Measurements from ENCODE around the gene USP3.

The USP3 gene

GRCh38 chr15:63539521-63539920 lies 35.1 kb downstream of the USP3 start:
- Histone ChIP-seq H3K4me3 (ENCODE audit: low read length, poor library complexity, severe bottlenecking) (no peak overlapping the region), H3K9ac (ENCODE audit: low read depth, low read length, poor library complexity, severe bottlenecking) (no peak overlapping the region), H3K4me2 (ENCODE audit: low read depth, low read length, poor library complexity, severe bottlenecking) (no peak overlapping the region), H3F3A (ENCODE audit: low read depth) (no peaks in the 10 kb centered on the region), H3K9me3 (ENCODE audit: insufficient read depth, low read depth, low read length) (no peaks in the 10 kb centered on the region), H3K79me2 (ENCODE audit: insufficient read depth, low read length) (peaks cover 66% of the 10 kb centered on the region), H3K27me3 (ENCODE audit: insufficient read depth, low read length, poor library complexity, severe bottlenecking) (no peaks in the 10 kb centered on the region), H3K36me3 (ENCODE audit: insufficient read depth, low read length) (peaks cover 40% of the 10 kb centered on the region), H3K9me2 (replicated peaks; ENCODE audit: low read depth, low read length) (no peaks in the 10 kb centered on the region), H2AFZ (ENCODE audit: low read length) (no peak overlapping the region), H4K20me1 (ENCODE audit: insufficient read depth, low read length, poor library complexity, severe bottlenecking) (peaks cover 34% of the 10 kb centered on the region), H3K4me1 (ENCODE audit: insufficient read depth, low read length, poor library complexity, severe bottlenecking) (peaks cover 21% of the 10 kb centered on the region)
- TF ChIP-seq EZH2phosphoT487 (IDR thresholded peaks at IDR 0.05; ENCODE audit: borderline replicate concordance): no peak
- no peak for TF ChIP-seq CTCF (conservative IDR thresholded peaks at IDR 0.05; ENCODE audit: low read length)

- Histone ChIP-seq H2AFZ (ENCODE audit: low read length) (no peak overlapping the region), H3K4me2 (ENCODE audit: low read depth, low read length, poor library complexity, severe bottlenecking) (no peak overlapping the region), H3F3A (ENCODE audit: low read depth) (no peaks in the 10 kb centered on the region), H3K27me3 (ENCODE audit: insufficient read depth, low read length, poor library complexity, severe bottlenecking) (no peaks in the 10 kb centered on the region), H3K79me2 (ENCODE audit: insufficient read depth, low read length) (peaks cover 69% of the 10 kb centered on the region), H3K9ac (ENCODE audit: low read depth, low read length, poor library complexity, severe bottlenecking) (no peak overlapping the region), H3K36me3 (ENCODE audit: insufficient read depth, low read length) (peaks cover 40% of the 10 kb centered on the region), H4K20me1 (ENCODE audit: insufficient read depth, low read length, poor library complexity, severe bottlenecking) (peaks cover 39% of the 10 kb centered on the region), H3K9me3 (ENCODE audit: insufficient read depth, low read depth, low read length) (no peaks in the 10 kb centered on the region), H3K4me3 (ENCODE audit: low read length, poor library complexity, severe bottlenecking) (no peak overlapping the region), H3K9me2 (replicated peaks; ENCODE audit: low read depth, low read length) (no peaks in the 10 kb centered on the region), H3K4me1 (ENCODE audit: insufficient read depth, low read length, poor library complexity, severe bottlenecking) (peaks cover 26% of the 10 kb centered on the region)
- no peak for TF ChIP-seq CTCF (conservative IDR thresholded peaks at IDR 0.05; ENCODE audit: low read length)
- TF ChIP-seq EZH2phosphoT487 (IDR thresholded peaks at IDR 0.05; ENCODE audit: borderline replicate concordance): no peak
Observed at GRCh38 chr15:63539998-63540397, 35.6 kb downstream of the USP3 start.

GRCh38 chr15:63540449-63540848 lies 36.1 kb downstream of the USP3 start:
- Histone ChIP-seq H3F3A (ENCODE audit: low read depth) (no peaks in the 10 kb centered on the region), H3K27me3 (ENCODE audit: insufficient read depth, low read length, poor library complexity, severe bottlenecking) (no peaks in the 10 kb centered on the region), H3K9ac (ENCODE audit: low read depth, low read length, poor library complexity, severe bottlenecking) (no peak overlapping the region), H3K9me3 (ENCODE audit: insufficient read depth, low read depth, low read length) (no peaks in the 10 kb centered on the region), H2AFZ (ENCODE audit: low read length) (no peak overlapping the region), H3K79me2 (ENCODE audit: insufficient read depth, low read length) (peaks cover 68% of the 10 kb centered on the region), H4K20me1 (ENCODE audit: insufficient read depth, low read length, poor library complexity, severe bottlenecking) (peaks cover 42% of the 10 kb centered on the region), H3K36me3 (ENCODE audit: insufficient read depth, low read length) (peaks cover 42% of the 10 kb centered on the region), H3K4me3 (ENCODE audit: low read length, poor library complexity, severe bottlenecking) (no peak overlapping the region), H3K4me2 (ENCODE audit: low read depth, low read length, poor library complexity, severe bottlenecking) (no peak overlapping the region), H3K9me2 (replicated peaks; ENCODE audit: low read depth, low read length) (no peaks in the 10 kb centered on the region), H3K4me1 (ENCODE audit: insufficient read depth, low read length, poor library complexity, severe bottlenecking) (peaks cover 31% of the 10 kb centered on the region)
- no peak for TF ChIP-seq EZH2phosphoT487 (IDR thresholded peaks at IDR 0.05; ENCODE audit: borderline replicate concordance)
- TF ChIP-seq CTCF (conservative IDR thresholded peaks at IDR 0.05; ENCODE audit: low read length): no peak
